Upper lobe of right lung (tissue), 1 donor: ENCODE measurements around the gene PGA3. TPM values are rescaled to one million over a fixed set of nuclear protein-coding genes. Genes with fewer than 3 reads are reported as not detected.

Source experiments
- ATAC-seq: fragments of 200-7000 bp; cut with Tn5 transposase; one replicate; pipeline ENCODE4 v1.9.1; 2020; ENCODE audit warnings: mild to moderate bottlenecking, moderate library complexity
- DNase-seq: peaks from one replicate; pipeline ENCODE4 v3.0.0-alpha.2; 2020
- H3K27ac ChIP-seq: fragments of 200-600 bp; one replicate; pipeline ENCODE4 v1.8.0; 2022
- H3K27me3 ChIP-seq: fragments of 200-600 bp; one replicate; pipeline ENCODE4 v1.8.0; 2022; ENCODE audit warnings: mild to moderate bottlenecking
- H3K36me3 ChIP-seq: fragments of 200-600 bp; one replicate; pipeline ENCODE4 v1.8.0; 2022
- H3K4me1 ChIP-seq: fragments of 200-600 bp; one replicate; pipeline ENCODE4 v1.8.0; 2022
- H3K4me3 ChIP-seq: fragments of 200-600 bp; one replicate; pipeline ENCODE4 v1.8.0; 2022; ENCODE audit warnings: mild to moderate bottlenecking
- H3K9me3 ChIP-seq: fragments of 200-600 bp; one replicate; pipeline ENCODE4 v1.8.0; 2022
- CTCF ChIP-seq: fragments of 200-600 bp; IDR thresholded peaks from one replicate; pipeline ENCODE4 v1.8.0; 2022; ENCODE audit warnings: antibody characterized with exemption
- intact Hi-C: fragments of 100-400 bp; cut with DNase I; formaldehyde crosslinking; loops from one replicate; pipeline ENCODE4 v1.11.0; 2022
- total RNA-seq: library from RNA; stranded (reverse); fragmentation: NEBNext Ultra II Directional; extraction: Animal tissue kit (Norgen Biotek cat#: 25700); gene quantifications from one replicate; pipeline ENCODE4 v1.2.1, GENCODE V29; 2021
- donor health status: DM: no; HTN: yes; CAD: no; lungs with severe emphysema.

PGA3 gene
- total RNA-seq, 1 donor from 2014 or later = not detected

- H3K27ac ChIP-seq = no peak overlapping the region
- intact Hi-C loops = no loop called here
- H3K4me1 ChIP-seq = peaks cover 3% of the 10 kb centered on the region
Observed at GRCh38 chr11:61168800-61169199, 34.5 kb upstream of the PGA3 start.

GRCh38 chr11:61170566-61170965 is 32.7 kb upstream of the PGA3 start:
- no peak overlapping the region for H3K27ac ChIP-seq
- H3K27me3 ChIP-seq = no peaks in the 10 kb centered on the region
- ATAC-seq (no peak), DNase-seq (no peak)
- H3K36me3 ChIP-seq = no peaks in the 10 kb centered on the region
- H3K4me3 ChIP-seq = no peak overlapping the region
- TF ChIP-seq CTCF = no peak
- H3K4me1 ChIP-seq = peaks cover 3% of the 10 kb centered on the region
- intact Hi-C loops = no loop called here
- no peaks in the 10 kb centered on the region for H3K9me3 ChIP-seq

More at GRCh38 chr11:61168800-61169199, 34.5 kb upstream of the PGA3 start:
- Histone ChIP-seq H3K4me3 (no peak overlapping the region), H3K36me3 (no peaks in the 10 kb centered on the region), H3K27me3 (no peaks in the 10 kb centered on the region), H3K9me3 (no peaks in the 10 kb centered on the region)
- no peak for TF ChIP-seq CTCF
- DNase-seq (no peak), ATAC-seq (peak; percentile 23)

GRCh38 chr11:61171907-61172306 is 31.4 kb upstream of the PGA3 start:
- TF ChIP-seq CTCF = no peak
- no peak for DNase-seq
- H3K4me3 ChIP-seq = no peak overlapping the region
- H3K36me3 ChIP-seq = no peaks in the 10 kb centered on the region
- peaks cover 3% of the 10 kb centered on the region for H3K4me1 ChIP-seq
- H3K9me3 ChIP-seq = no peaks in the 10 kb centered on the region
- H3K27me3 ChIP-seq = no peaks in the 10 kb centered on the region
- ATAC-seq = no peak
- intact Hi-C loops = no loop called here
- no peak overlapping the region for H3K27ac ChIP-seq

DNA sequence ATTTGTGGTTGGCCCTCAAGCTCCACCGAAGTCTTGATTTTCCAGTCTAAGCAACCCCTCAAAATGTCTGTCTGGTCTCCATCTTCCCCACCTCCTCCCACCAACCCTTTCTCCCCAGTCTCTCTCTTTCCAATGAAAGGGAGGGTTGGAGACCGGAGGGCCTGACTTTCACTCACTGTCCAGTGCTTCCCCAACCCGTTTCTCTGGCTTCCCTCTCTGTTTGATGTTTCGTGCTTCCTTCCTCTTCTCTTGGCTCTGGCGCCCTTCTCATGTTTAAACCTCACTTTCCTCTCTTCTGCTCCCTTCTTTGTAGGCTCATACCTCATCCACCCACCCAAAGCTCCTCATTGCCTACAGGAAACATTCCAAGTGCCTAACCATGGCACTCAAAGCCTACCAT is 31.0 kb upstream of the PGA3 start:
- intact Hi-C loops = no loop called here
- Histone ChIP-seq H3K4me1 (peaks cover 3% of the 10 kb centered on the region), H3K9me3 (no peaks in the 10 kb centered on the region), H3K36me3 (no peaks in the 10 kb centered on the region), H3K27ac (no peak overlapping the region), H3K4me3 (no peak overlapping the region), H3K27me3 (no peaks in the 10 kb centered on the region)
- ATAC-seq (peak; percentile 39), DNase-seq (no peak)
- no peak for TF ChIP-seq CTCF

GRCh38 chr11:61172888-61173287 is 30.4 kb upstream of the PGA3 start:
- H3K4me1 ChIP-seq = peaks cover 3% of the 10 kb centered on the region
- no peak for TF ChIP-seq CTCF
- H3K36me3 ChIP-seq = no peaks in the 10 kb centered on the region
- H3K27me3 ChIP-seq = no peaks in the 10 kb centered on the region
- no peak for ATAC-seq
- no peaks in the 10 kb centered on the region for H3K9me3 ChIP-seq
- H3K4me3 ChIP-seq = no peak overlapping the region
- no peak for DNase-seq
- intact Hi-C loops = no loop called here
- H3K27ac ChIP-seq = no peak overlapping the region

- Histone ChIP-seq H3K36me3 (no peaks in the 10 kb centered on the region), H3K4me1 (peaks cover 3% of the 10 kb centered on the region), H3K27me3 (no peaks in the 10 kb centered on the region), H3K9me3 (no peaks in the 10 kb centered on the region), H3K27ac (no peak overlapping the region), H3K4me3 (no peak overlapping the region)
- intact Hi-C loops = no loop called here
- DNase-seq (no peak), ATAC-seq (peak; percentile 43)
- no peak for TF ChIP-seq CTCF
Observed at GRCh38 chr11:61173456-61173855, 29.9 kb upstream of the PGA3 start.
